Smooth muscle cell (in vitro differentiated cells): ENCODE data around the gene ACOXL. TPM values are rescaled to one million over a fixed set of nuclear protein-coding genes. Genes with fewer than 3 reads are reported as not detected.

ENCODE experiments used
- DNase-seq: peaks from one replicate; lab custom pipeline; 2025; ENCODE audit not compliant: unreplicated experiment; lab: John Stamatoyannopoulos, UW
- H2AFZ ChIP-seq: fragments of 200-600 bp; sonication (generic); 2 replicates; pipeline ENCODE4 v1.6.0; 2016; ENCODE audit warnings: antibody characterized with exemption, low read depth, mild to moderate bottlenecking
- H3F3A ChIP-seq: fragments of 200-600 bp; sonication (generic); 2 replicates; pipeline ENCODE4 v1.6.0; 2017; ENCODE audit warnings: antibody characterized with exemption, low read depth
- H3K27ac ChIP-seq: fragments of 200-600 bp; sonication (generic); 2 replicates; pipeline ENCODE4 v1.5.1; 2016; ENCODE audit warnings: low read depth, mild to moderate bottlenecking
- H3K27me3 ChIP-seq: fragments of 200-600 bp; sonication (generic); 2 replicates; pipeline ENCODE4 v1.6.1; 2016; ENCODE audit warnings: low read depth, mild to moderate bottlenecking
- H3K36me3 ChIP-seq: fragments of 200-600 bp; sonication (generic); 2 replicates; pipeline ENCODE4 v1.5.1; 2016; ENCODE audit warnings: low read depth
- H3K4me1 ChIP-seq: fragments of 200-600 bp; sonication (generic); 2 replicates; pipeline ENCODE4 v1.5.1; 2016; ENCODE audit warnings: low read depth
- H3K4me2 ChIP-seq: fragments of 200-600 bp; sonication (generic); 2 replicates; pipeline ENCODE4 v1.6.0; 2016; ENCODE audit warnings: mild to moderate bottlenecking
- H3K4me3 ChIP-seq: fragments of 200-600 bp; sonication (generic); 2 replicates; pipeline ENCODE4 v1.5.1; 2016; ENCODE audit warnings: mild to moderate bottlenecking
- H3K79me2 ChIP-seq: fragments of 200-600 bp; sonication (generic); 2 replicates; pipeline ENCODE4 v1.6.0; 2016; ENCODE audit warnings: low read depth, mild to moderate bottlenecking
- H3K9ac ChIP-seq: fragments of 200-600 bp; sonication (generic); 2 replicates; pipeline ENCODE4 v1.6.0; 2016; ENCODE audit warnings: low read depth
- H3K9me3 ChIP-seq: fragments of 200-600 bp; sonication (generic); replicated peaks from 2 replicates; pipeline ENCODE4 v1.5.1; 2016; ENCODE audit warnings: low read depth
- H4K20me1 ChIP-seq: fragments of 200-600 bp; sonication (generic); 2 replicates; pipeline ENCODE4 v1.6.0; 2016; ENCODE audit warnings: low read depth
- CTCF ChIP-seq: fragments of 200-600 bp; sonication (generic); IDR thresholded peaks from 2 replicates; pipeline ENCODE4 v1.5.1; 2017; ENCODE audit warnings: borderline replicate concordance, mild to moderate bottlenecking, antibody characterized with exemption; ENCODE audit not compliant: insufficient read depth, poor library complexity, severe bottlenecking
- WGBS: methylation state at CpG from one replicate; pipeline ENCODE4 v1.1.7; 2016; ENCODE audit warnings: low lambda C conversion rate; 5-methylcytosine and 5-hydroxymethylcytosine counted together
- polyA plus RNA-seq: library from polyadenylated mRNA; unstranded; fragments of >200 nt; fragmentation: Nextera tagmentation; extraction: Ambion mirVana; gene quantifications from 2 replicates; pipeline ENCODE4 v1.2.1, GENCODE V29; 2016
- total RNA-seq: library from RNA; depleted of rRNA; stranded (reverse); fragments of >200 nt; gene quantifications from 2 replicates; pipeline ENCODE4 v1.2.3, GENCODE V29; 2014

Gene ACOXL
- total and polyA plus RNA-seq, 2 experiments from 2014 or later, result not detected

- Histone ChIP-seq H3F3A (no peaks in the 10 kb centered on the region), H3K9ac (peak overlapping the region; percentile 13), H4K20me1 (peaks cover 16% of the 10 kb centered on the region), H3K79me2 (peaks cover 10% of the 10 kb centered on the region), H3K4me3 (peak overlapping the region; percentile 88), H3K4me1 (peaks cover 19% of the 10 kb centered on the region), H2AFZ (peak overlapping the region; percentile 91), H3K27ac (no peak overlapping the region), H3K36me3 (no peaks in the 10 kb centered on the region), H3K27me3 (peaks cover 44% of the 10 kb centered on the region), H3K9me3 (no peaks in the 10 kb centered on the region), H3K4me2 (peak overlapping the region; percentile 99)
- WGBS, result 1% methylated on average over 64 of the region's 64 CpGs
- DNase-seq, result no peak
- no peak for TF ChIP-seq CTCF
These were observed 385.5 kb downstream of the ACOXL start for GRCh38 chr2:111117598-111118480.

DNA sequence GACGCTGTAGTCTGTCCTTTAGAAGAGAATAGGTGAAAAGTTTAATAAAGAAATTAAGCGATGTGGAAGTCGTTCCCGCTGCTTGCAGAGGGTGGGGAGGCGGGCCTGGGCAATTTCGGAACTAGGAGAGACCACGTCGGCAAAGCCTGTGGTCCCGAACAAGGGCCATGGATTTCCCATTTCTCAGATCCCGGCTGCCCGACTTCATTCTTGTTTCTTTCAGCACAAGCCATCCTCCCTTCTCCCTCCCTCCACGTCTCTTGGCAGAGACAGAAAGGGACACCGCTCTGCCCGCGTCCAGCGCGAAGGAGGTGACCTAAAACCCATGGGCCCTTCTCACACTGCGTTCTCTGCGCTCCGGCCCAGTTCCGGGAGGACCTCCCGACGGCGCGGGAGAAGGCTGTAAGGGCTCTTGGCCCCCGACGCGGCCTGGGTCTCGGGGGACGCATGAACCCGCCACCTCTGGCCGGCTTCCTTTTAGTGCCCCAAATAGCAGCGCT lies 386.2 kb downstream of the ACOXL start:
- Histone ChIP-seq H4K20me1 (peaks cover 23% of the 10 kb centered on the region), H3K36me3 (no peaks in the 10 kb centered on the region), H2AFZ (peak overlapping the region; percentile 91), H3K27me3 (peaks cover 41% of the 10 kb centered on the region), H3K4me2 (peak overlapping the region; percentile 99), H3K79me2 (peaks cover 17% of the 10 kb centered on the region), H3K4me1 (peaks cover 23% of the 10 kb centered on the region), H3K9ac (no peak overlapping the region), H3K4me3 (peak overlapping the region; percentile 88), H3F3A (no peaks in the 10 kb centered on the region), H3K27ac (no peak overlapping the region), H3K9me3 (no peaks in the 10 kb centered on the region)
- TF ChIP-seq CTCF, result no peak
- WGBS, result 2% methylated on average over 33 of the region's 33 CpGs
- no peak for DNase-seq

- no peaks in the 10 kb centered on the region for H3K9me3 ChIP-seq
- H3K79me2 ChIP-seq, result peaks cover 24% of the 10 kb centered on the region
- TF ChIP-seq CTCF, result no peak
- peaks cover 35% of the 10 kb centered on the region for H3K27me3 ChIP-seq
- H3K4me1 ChIP-seq, result peaks cover 28% of the 10 kb centered on the region
- 2% methylated on average over 76 of the region's 76 CpGs for WGBS
- no peak overlapping the region for H3K9ac ChIP-seq
- peak overlapping the region; percentile 88 for H3K4me3 ChIP-seq
- H4K20me1 ChIP-seq, result peaks cover 28% of the 10 kb centered on the region
- H3F3A ChIP-seq, result no peaks in the 10 kb centered on the region
- H3K27ac ChIP-seq, result no peak overlapping the region
- H3K36me3 ChIP-seq, result no peaks in the 10 kb centered on the region
- H3K4me2 ChIP-seq, result peak overlapping the region; percentile 99
- no peak for DNase-seq
- H2AFZ ChIP-seq, result peak overlapping the region; percentile 91
These were observed 386.8 kb downstream of the ACOXL start for GRCh38 chr2:111118981-111119821.
